Ascending aorta (tissue), 2 donors: ENCODE results near the gene SDF4. TPM values are rescaled to one million over a fixed set of nuclear protein-coding genes. Genes with fewer than 3 reads are reported as not detected.

Experiments
- DNase-seq, 2 donors: peaks; one replicate each; pipeline ENCODE4 v3.0.0-alpha.2; 2019; ENCODE audit warnings: low spot score in 2 of 2
- H3K27ac ChIP-seq, 2 donors: fragments of 200-600 bp; sonication (generic); one replicate each; pipeline ENCODE4 v1.5.1; 2016 to 2017; ENCODE audit warnings: mild to moderate bottlenecking in 1 of 2
- H3K27me3 ChIP-seq: fragments of 200-600 bp; sonication (generic); one replicate; pipeline ENCODE4 v1.5.1; 2017
- H3K36me3 ChIP-seq, 2 donors: fragments of 200-600 bp; sonication (generic); one replicate each; pipeline ENCODE4 v1.5.1; 2016
- H3K4me1 ChIP-seq, 2 donors: fragments of 200-600 bp; sonication (generic); one replicate each; pipeline ENCODE4 v1.5.1; 2016 to 2017; ENCODE audit warnings: mild to moderate bottlenecking in 1 of 2
- H3K4me3 ChIP-seq, 2 donors: fragments of 200-600 bp; sonication (generic); one replicate each; pipeline ENCODE4 v1.5.1; 2016 to 2017; ENCODE audit warnings: mild to moderate bottlenecking in 1 of 2
- H3K9me3 ChIP-seq, 2 donors: fragments of 200-600 bp; sonication (generic); one replicate each; pipeline ENCODE4 v1.5.1; 2016
- intact Hi-C: fragments of 100-400 bp; cut with DNase I; formaldehyde crosslinking; loops from one replicate; pipeline ENCODE4 v1.15.1; 2023
- total RNA-seq: library from RNA; depleted of rRNA; stranded (reverse); fragments of >200 nt; gene quantifications from one replicate; pipeline ENCODE4 v1.1.0, GENCODE V29; 2016
- TF ChIP-seq, protein P1 (sequence below), 3 experiments: fragments of 200-600 bp in 2 of 3; fragments of 450-650 bp in 1 of 3; sonication (generic) in 2 of 3; IDR thresholded peaks; one replicate each; pipeline ENCODE4 v1.5.1; 2016 to 2019; ENCODE audit warnings: antibody characterized with exemption in 3 of 3, mild to moderate bottlenecking in 1 of 3, moderate library complexity in 1 of 3

The SDF4 gene
- total RNA-seq, 1 donor from 2014 or later: 223 TPM

DNA sequence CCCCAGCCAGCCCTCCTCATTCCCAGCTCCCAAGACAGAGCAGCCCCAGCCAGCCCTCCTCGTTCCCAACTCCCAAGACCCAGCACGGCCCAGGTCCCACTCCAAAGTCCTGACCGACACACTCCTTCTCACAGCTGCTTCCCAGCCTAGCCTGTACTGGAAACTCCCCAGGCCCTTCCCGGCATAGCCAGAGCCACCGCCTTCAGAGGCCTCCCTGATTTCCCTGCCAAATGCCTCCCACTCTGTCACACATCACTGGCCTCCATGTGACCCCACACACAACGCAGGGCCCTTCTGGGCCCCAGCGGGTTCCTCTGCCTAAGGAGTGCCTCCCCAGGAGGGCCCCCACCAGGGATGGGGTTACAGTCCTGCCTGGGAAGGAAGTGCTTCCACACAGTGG lies 39.0 kb upstream of the SDF4 start:
- TF ChIP-seq, protein P1, sequence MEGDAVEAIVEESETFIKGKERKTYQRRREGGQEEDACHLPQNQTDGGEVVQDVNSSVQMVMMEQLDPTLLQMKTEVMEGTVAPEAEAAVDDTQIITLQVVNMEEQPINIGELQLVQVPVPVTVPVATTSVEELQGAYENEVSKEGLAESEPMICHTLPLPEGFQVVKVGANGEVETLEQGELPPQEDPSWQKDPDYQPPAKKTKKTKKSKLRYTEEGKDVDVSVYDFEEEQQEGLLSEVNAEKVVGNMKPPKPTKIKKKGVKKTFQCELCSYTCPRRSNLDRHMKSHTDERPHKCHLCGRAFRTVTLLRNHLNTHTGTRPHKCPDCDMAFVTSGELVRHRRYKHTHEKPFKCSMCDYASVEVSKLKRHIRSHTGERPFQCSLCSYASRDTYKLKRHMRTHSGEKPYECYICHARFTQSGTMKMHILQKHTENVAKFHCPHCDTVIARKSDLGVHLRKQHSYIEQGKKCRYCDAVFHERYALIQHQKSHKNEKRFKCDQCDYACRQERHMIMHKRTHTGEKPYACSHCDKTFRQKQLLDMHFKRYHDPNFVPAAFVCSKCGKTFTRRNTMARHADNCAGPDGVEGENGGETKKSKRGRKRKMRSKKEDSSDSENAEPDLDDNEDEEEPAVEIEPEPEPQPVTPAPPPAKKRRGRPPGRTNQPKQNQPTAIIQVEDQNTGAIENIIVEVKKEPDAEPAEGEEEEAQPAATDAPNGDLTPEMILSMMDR (IDR thresholded peaks at IDR 0.05): no peak
- H3K4me1 ChIP-seq: peaks cover 29 to 39% of the 10 kb centered on the region in 2 donors
- no peaks in the 10 kb centered on the region for H3K27me3 ChIP-seq
- H3K36me3 ChIP-seq: peaks cover 9 to 21% of the 10 kb centered on the region in 2 donors
- peak overlapping the region in 1 of 2 donors; percentile 97 for H3K4me3 ChIP-seq
- intact Hi-C loops: no loop called here
- H3K27ac ChIP-seq: no peak overlapping the region
- no peaks in the 10 kb centered on the region for H3K9me3 ChIP-seq
- DNase-seq: peak in 1 of 2 donors; percentile 63

DNA sequence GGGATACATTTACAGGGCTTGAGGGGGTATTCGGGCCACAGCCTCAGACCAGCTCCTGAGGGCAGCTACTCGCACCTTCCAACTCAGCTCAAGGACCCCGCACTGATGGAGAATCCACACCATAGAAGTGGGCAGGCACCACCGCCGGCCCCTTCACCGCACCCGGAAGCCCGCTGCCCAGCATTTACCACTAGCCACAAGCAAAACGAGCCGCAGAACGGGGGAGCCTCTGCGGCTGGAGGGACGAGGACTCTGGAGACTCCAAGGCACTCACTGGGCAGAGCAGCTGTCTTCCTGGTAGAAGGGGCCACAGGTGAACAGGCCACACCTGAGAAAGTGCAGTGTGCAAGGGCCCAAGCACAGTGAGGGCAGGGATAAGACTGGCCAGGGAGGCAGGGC lies 36.5 kb upstream of the SDF4 start:
- H3K27ac ChIP-seq: no peak overlapping the region
- no peaks in the 10 kb centered on the region for H3K27me3 ChIP-seq
- H3K4me3 ChIP-seq: no peak overlapping the region
- no peak for DNase-seq
- no peaks in the 10 kb centered on the region for H3K9me3 ChIP-seq
- TF ChIP-seq, protein P1 (IDR thresholded peaks at IDR 0.05): no peak
- intact Hi-C loops: no loop called here
- H3K36me3 ChIP-seq: peaks cover 17 to 43% of the 10 kb centered on the region in 2 donors
- peaks cover 20 to 31% of the 10 kb centered on the region in 2 donors for H3K4me1 ChIP-seq

DNA sequence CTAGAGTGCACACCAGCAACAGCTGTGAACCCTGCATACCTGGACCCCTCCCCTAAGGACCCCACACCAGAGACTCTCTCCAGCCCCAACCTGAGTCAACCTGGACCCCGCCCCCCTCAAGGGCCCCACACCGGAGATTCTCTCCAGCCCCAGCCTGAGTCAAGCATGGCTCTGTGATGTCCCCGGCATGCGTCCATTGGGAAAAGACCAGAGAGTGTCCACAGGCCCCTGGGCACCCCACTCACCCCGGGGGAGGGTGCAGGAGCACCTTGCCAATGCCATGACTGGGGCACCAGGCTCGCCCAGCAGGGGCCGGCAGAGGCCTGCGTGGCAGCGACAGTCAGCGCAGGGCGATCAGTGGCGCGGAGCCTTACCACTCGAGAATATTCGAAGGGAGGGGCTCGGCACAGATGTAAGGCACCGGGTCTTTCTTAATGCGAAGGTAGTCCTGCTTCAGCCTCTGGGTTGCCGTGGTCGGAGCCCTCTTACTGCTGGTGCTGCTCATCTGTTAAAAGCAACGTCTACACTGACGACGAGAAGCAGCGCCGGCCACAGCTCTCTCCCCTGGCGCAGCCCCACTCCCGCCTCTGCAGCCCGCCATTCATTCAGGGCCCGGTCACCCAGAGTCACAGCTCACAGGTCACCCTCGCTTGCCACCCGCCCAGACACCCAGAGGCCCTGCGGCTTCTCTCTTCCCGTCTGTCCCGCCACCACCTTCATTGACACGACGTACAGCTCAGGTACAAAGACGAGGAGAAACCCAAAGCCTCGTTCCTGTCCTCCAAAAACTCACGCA lies 35.9 kb upstream of the SDF4 start:
- Histone ChIP-seq H3K4me1 (peaks cover 18 to 28% of the 10 kb centered on the region in 2 donors), H3K4me3 (no peak overlapping the region), H3K27me3 (no peaks in the 10 kb centered on the region), H3K36me3 (peaks cover 23 to 49% of the 10 kb centered on the region in 2 donors), H3K27ac (no peak overlapping the region), H3K9me3 (no peaks in the 10 kb centered on the region)
- TF ChIP-seq, protein P1 (IDR thresholded peaks at IDR 0.05): no peak
- intact Hi-C loops: no loop called here
- no peak for DNase-seq

DNA sequence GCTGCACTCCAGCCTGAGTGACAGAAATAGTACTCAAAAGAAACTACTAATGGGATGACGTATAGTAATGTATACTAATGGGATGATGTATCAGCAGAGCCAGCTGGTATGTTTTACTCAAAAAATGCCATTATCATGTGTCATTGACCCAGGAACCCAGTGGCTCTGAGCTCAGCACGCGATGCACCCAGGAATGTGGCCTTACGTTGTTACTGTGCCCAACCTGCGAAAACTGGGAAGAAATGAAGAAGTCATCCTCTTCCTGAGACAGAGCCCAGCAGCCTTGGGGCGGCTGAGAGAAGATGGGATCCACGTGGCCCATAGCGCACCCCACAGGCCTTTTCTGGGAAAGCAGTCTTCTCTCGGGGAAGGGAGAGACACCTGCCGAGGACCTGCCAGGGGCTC lies 33.1 kb upstream of the SDF4 start:
- TF ChIP-seq, protein P1 (IDR thresholded peaks at IDR 0.05): no peak
- intact Hi-C loops: no loop called here
- Histone ChIP-seq H3K27me3 (no peaks in the 10 kb centered on the region), H3K27ac (no peak overlapping the region), H3K36me3 (peaks cover 46 to 78% of the 10 kb centered on the region in 2 donors), H3K4me1 (peaks cover 0 to under 1% of the 10 kb centered on the region in 2 donors), H3K9me3 (no peaks in the 10 kb centered on the region), H3K4me3 (no peak overlapping the region)
- no peak for DNase-seq

DNA sequence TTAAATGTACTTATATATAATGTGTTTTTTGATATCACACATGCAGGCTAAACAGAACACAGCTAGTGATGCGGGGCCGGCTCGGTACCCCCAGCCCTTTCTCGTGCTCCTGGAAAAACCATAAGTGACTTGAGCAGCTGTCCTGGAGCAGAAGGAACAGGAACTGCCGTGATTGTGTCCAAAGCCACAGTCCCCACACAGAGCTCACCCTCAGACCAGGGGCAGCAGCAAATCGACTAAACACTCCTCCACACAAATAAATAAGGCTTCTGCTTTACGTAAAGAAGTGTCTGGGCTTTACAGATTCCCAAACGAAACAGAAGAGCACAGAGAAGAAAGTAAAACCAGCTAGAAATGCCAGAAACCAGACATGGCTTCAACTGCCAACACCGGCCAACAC lies 32.2 kb upstream of the SDF4 start:
- TF ChIP-seq, protein P1 (IDR thresholded peaks at IDR 0.05): no peak
- H3K36me3 ChIP-seq: peaks cover 53 to 86% of the 10 kb centered on the region in 2 donors
- no peaks in the 10 kb centered on the region for H3K27me3 ChIP-seq
- no peaks in the 10 kb centered on the region for H3K4me1 ChIP-seq
- H3K27ac ChIP-seq: no peak overlapping the region
- DNase-seq: no peak
- intact Hi-C loops: no loop called here
- no peaks in the 10 kb centered on the region for H3K9me3 ChIP-seq
- H3K4me3 ChIP-seq: no peak overlapping the region
